Sigmoid colon (tissue), 4 donors: ENCODE data around the gene ATP9A.

Experiments
- CTCF ChIP-seq, 4 experiments: fragments of 450-650 bp in 3 of 4; fragments of 200-600 bp in 1 of 4; IDR thresholded peaks; one replicate each; pipeline ENCODE4 v1.5.1; 2016 to 2019; ENCODE audit warnings: antibody characterized with exemption in 4 of 4, mild to moderate bottlenecking in 3 of 4, moderate library complexity in 2 of 4
- EP300 ChIP-seq, 4 donors: sonication (generic); formaldehyde crosslinking; IDR thresholded peaks; one replicate each; pipeline ENCODE4 v1.6.1; 2017; ENCODE audit warnings: antibody characterized with exemption in 4 of 4

GRCh38 chr20:51720384-51720783, 47.8 kb downstream of the ATP9A start:
- TF ChIP-seq CTCF (IDR thresholded peaks at IDR 0.05) (no peak), EP300 (IDR thresholded peaks at IDR 0.05) (no peak)
